Astrocyte (in vitro differentiated cells and primary cell): ENCODE data around the gene GPD1.

Source experiments
- CTCF ChIP-seq: IDR thresholded peaks from 2 replicates; pipeline ENCODE4 v1.5.1; 2011; ENCODE audit warnings: low read depth, mild to moderate bottlenecking, inconsistent platforms, low read length, moderate library complexity; ENCODE audit not compliant: insufficient read depth
- EZH2 ChIP-seq: IDR thresholded peaks from 2 replicates; pipeline ENCODE4 v1.6.1; 2012; ENCODE audit warnings: mild to moderate bottlenecking, low read length, inconsistent platforms; ENCODE audit not compliant: insufficient read depth

- TF ChIP-seq CTCF (no peak), EZH2 (no peak)
These were observed 38.0 kb upstream of the GPD1 start for GRCh38 chr12:50065726-50066310.
